ENCODE measurements around the gene HYAL2.

GRCh38 chr3:50350213-50350526, 27.6 kb upstream of the HYAL2 start:
- no peak for TF ChIP-seq CTCF (conservative IDR thresholded peaks at IDR 0.05)
- TF ChIP-seq EZH2 (IDR thresholded peaks at IDR 0.05; ENCODE audit: low read depth) = no peak

All from PC-9 (cell line).